ENCODE data around the gene NUP42. TPM values are rescaled to one million over a fixed set of nuclear protein-coding genes. Genes with fewer than 3 reads are reported as not detected.
"Not testable (repeated sequence)": the region's sequence is repeated elsewhere in the genome, so short reads cannot be mapped to it uniquely, and the experiment has no call there.

The NUP42 gene, protein sequence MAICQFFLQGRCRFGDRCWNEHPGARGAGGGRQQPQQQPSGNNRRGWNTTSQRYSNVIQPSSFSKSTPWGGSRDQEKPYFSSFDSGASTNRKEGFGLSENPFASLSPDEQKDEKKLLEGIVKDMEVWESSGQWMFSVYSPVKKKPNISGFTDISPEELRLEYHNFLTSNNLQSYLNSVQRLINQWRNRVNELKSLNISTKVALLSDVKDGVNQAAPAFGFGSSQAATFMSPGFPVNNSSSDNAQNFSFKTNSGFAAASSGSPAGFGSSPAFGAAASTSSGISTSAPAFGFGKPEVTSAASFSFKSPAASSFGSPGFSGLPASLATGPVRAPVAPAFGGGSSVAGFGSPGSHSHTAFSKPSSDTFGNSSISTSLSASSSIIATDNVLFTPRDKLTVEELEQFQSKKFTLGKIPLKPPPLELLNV
- polyA plus RNA-seq (ENCODE audit: insufficient read length in 3 of 3), result 10 to 100 TPM; 52.8 to 60.1 (median 53.9) TPM

DNA sequence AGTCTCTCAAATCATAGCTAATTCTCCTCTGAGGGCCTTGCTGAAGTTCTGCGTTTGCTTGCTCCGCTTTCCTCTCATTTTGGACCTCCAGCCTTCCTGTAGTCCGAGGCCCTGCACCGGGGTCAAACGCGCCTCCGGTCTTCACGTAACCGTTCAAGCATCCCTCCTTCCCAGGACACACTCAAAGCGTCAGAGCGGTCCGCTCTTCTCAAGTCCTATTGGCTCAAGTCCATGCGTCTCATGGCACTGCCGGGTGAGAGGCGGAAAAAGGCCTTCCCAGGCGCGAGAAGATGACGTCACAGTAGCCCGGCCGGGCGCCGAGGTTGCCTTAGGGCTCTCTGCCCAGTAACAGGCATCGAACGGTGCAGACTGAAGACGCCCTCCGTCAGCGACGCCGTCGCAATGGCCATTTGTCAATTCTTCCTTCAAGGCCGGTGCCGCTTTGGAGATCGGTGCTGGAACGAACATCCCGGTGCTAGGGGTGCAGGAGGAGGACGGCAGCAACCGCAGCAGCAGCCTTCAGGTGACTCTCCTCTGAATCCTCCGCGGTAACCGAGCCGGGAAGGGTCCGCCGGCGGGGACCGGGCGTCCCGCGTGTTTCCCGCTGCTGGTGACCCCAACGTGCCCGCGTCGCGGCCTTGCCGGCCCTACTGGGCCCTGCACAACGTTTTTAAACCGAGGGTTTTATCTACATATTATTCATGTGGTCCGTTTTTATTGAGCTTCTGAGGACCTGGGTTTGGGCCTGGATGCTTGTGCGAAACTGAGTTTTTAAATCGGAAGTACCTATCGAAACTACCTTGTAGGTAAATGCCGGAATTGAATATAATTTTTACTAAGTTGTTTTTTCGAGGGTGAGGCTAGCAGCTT is at the start of gene NUP42:
Gene NUP42, plus strand, starts transcription at position 365 of the 870 bp plus-strand sequence. Its CDS starts 38 bp downstream, at position 403.
- DNase-seq (ENCODE audit: low read depth in 3 of 3, low spot score in 2 of 3), result peak; percentile 98 to 99 (median 98)

DNA sequence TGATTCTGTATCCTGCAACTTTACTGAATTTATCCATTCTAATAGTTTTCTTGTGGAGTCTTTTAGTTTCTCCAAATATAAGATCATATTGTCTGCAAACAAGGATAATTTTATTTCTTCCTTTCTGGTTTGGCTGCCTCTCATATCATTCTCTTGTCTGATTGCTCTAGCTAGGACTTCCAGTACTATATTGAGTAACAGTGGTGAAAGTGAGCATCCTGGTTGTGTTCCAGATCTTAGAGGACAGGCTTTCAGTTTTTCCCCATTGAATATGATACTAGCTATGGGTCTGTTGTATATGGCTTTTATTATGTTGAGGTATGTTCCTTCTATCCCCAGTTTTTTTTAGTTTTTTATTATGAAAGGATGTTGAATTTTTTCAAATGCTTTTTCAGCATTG is 48.1 kb upstream of the NUP42 start:
- no peak for DNase-seq (ENCODE audit: low read depth in 3 of 3, low spot score in 2 of 3)

DNA sequence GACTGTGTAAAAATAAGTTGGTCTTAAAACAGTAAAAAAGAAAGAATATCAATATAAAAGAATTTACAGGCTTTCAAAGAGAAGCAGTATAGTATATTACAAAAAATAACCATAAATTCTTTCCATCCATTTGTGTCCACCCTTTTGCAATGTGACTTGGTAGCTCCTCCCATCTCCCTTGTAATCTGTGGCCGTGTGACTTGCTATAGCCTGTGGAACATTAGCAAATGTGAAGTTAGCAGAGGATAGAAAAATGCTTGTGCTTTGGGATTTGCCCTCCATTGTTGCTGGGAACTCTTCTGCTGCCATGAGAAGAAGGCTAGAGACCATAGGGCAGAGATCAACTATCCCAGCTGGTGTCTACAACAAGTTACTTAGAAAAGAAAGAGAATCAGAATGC is 46.1 kb upstream of the NUP42 start:
- no peak for DNase-seq (ENCODE audit: low read depth in 3 of 3, low spot score in 2 of 3)

DNA sequence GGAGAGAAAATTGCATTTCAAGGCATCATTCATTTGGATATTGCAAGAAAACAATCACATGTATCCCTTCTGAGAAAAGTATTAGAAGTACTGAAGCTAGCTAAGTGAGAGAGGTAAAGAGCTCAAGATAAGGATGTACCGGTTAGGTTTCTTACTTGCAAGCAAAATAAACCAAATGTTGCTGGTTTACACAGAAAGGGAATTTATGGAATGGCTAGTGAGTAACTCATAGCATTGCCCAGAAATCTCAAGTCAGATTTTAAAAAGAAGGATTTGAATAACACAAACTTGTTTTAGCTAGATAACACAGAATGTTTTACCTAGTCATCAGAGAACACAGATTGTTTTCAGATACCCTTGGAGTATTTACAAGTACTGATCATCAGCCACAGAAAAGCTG is 45.6 kb upstream of the NUP42 start:
- no peak for DNase-seq (ENCODE audit: low read depth in 3 of 3, low spot score in 2 of 3)

DNA sequence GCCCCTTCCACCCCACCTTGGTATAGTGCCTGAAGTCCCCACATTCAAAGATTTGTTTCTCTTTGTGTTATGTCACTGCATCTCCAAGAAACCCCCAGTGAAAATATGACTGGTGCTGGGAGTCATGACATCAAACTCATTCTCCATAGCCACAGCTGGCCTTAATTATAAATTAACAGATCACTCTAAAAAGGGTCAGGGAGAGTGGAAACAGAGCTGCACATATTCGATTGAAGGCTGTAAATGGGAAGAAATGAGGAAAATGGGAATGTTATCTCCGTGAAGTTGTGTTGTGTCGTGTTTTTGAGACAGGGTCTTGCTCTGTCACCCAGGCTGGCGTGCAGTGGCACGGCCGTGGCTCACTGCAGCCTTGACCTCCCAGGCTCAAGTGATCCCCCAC is 24.2 kb upstream of the NUP42 start:
- no peak for DNase-seq (ENCODE audit: low read depth in 3 of 3, low spot score in 2 of 3)

DNA sequence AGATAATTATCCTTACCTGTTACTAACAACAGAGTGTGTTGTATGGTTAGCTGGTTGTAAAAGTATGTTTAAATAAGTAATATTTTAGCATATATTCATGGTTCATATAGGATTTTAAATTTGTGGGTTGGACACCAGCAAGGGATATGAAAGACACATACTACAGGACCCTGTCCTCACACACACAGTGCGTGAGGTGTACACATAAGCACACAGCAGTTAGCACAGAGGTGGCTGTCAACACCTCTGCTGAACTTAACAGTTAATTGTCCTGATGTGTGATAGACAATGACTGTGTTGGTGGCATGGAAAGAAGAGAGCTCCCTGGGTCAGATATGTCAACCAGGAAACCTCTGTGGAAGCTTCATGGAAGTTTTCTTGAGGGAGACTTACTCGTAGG is 23.3 kb upstream of the NUP42 start:
- no peak for DNase-seq (ENCODE audit: low read depth in 3 of 3, low spot score in 2 of 3)

DNA sequence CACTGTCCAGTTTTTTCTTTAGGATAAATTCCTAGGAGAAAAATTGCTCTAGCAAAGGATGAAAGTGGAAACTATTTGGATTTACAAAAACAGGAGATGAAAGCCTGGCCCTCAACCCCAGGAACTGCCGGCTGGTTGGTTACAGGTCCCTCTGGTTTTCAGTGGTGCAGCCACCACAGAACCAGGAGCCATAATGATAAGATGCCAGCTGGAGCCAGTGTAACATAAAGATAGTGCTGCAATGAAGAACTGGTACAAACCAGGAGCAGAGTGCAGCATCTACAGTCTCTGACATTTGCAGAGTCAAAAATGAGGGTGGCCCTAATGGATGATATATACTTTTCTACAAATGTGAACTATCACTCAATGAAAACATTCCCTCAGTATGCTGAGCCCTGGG is 20.4 kb upstream of the NUP42 start:
- no peak for DNase-seq (ENCODE audit: low read depth in 3 of 3, low spot score in 2 of 3)

DNA sequence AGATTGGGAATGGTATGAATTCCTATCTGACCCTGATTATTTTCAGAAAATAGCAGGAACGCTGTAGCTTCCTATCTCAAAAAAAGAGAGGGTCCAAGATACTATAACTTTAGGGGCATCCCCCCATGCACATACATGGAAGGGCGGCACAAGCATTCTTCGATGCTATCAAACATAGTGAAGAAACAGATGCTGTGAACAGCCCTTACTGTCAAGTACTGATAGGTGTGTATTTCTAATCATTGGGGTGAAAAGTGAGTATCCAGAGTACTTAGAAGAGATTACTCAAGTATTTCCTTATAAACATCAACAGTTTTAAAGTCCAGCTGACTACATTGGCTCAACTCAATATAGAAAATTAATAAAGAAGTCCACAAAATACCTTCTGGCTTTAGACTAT is 17.0 kb upstream of the NUP42 start:
- DNase-seq (ENCODE audit: low read depth in 3 of 3, low spot score in 2 of 3), result no peak

DNA sequence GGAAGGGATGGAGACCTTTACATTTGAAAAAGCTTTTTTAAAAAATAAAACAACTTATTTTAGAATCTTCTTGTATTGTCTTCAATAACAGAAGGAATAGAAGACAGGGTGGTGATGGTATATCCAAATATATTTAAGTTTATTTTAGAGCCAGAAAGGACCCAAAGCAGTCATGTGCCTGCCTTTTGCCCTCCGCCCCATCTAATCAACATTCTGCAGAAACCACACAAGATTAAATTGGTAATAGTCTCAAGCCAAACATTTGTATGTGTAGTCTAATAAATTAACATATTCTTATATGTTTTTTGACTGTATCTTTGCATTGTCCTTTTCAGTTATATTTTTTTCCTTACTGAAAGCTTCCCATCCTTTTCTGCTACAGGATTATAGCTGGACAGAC is 16.5 kb upstream of the NUP42 start:
- DNase-seq (ENCODE audit: low read depth in 3 of 3, low spot score in 2 of 3), result no peak

DNA sequence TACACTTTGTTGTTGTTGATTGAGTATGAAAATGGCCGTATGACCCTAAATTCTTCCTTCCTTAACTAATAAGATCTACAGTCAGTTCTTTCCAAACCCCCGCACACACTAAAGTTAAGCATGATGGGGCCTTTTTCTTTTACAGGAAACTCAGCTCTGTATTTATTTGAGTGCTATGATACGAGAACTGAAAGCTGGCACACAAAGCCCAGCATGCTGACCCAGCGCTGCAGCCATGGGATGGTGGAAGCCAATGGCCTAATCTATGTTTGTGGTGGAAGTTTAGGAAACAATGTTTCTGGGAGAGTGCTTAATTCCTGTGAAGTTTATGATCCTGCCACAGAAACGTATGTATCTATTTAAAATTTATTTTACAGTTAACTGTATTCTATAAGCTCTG is 14.2 kb upstream of the NUP42 start:
- no peak for DNase-seq (ENCODE audit: low read depth in 3 of 3, low spot score in 2 of 3)

DNA sequence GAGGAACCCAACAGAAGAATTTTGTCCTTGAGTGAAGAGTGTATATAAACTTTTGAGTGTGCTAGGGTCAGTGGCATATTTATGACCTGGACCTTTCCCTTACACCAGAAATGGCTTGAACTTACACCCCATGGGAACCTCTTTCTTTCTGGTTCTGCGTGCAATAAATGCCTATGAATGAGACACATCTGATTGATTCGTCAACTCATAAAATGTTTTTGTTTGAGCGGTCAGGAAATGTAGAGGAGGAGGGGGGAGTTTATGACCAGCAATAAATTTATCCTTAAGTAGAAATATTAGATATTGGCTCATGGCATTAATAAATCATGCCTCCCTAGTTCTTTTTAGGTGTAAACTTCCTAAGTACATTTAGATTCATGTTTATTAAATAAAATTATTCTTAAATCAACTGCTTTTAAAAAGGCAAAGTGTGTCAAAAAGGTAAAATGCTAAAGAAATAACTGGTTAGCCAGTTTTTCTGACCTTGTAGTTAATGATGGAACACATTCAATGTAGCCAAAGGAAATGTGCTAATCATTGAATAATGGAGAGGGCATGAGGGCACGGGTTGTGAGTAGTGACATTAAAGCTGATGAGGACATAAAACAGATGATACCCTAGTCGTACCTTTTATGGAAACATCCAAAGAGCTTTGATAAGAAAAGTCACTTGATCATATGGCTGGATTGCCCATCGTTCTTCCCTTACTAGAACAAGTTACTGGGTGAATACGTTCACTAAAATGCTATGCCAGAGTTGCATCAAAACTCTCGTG is 13.6 kb upstream of the NUP42 start:
- no peak for DNase-seq (ENCODE audit: low read depth in 3 of 3, low spot score in 2 of 3)

DNA sequence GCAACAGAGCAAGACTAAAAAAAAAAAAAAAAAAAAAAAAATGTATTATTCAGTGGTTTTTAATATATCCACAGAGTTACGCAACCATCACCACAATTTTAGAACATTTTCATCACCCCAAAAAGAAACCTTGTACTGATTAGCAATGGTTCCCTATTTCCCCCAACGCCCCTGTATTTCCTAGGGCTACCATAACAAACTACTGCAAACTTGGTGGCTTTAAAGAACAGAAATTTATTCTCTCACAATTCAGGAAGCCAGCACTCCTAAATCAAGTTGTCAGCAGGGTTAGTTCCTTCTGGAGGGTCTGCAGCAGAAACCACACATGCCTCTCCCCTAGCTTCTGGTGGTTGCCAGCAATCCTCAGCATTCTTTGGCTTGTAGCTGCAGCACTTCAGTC is 5.9 kb upstream of the NUP42 start:
- DNase-seq (ENCODE audit: low read depth in 3 of 3, low spot score in 2 of 3), result no peak

DNA sequence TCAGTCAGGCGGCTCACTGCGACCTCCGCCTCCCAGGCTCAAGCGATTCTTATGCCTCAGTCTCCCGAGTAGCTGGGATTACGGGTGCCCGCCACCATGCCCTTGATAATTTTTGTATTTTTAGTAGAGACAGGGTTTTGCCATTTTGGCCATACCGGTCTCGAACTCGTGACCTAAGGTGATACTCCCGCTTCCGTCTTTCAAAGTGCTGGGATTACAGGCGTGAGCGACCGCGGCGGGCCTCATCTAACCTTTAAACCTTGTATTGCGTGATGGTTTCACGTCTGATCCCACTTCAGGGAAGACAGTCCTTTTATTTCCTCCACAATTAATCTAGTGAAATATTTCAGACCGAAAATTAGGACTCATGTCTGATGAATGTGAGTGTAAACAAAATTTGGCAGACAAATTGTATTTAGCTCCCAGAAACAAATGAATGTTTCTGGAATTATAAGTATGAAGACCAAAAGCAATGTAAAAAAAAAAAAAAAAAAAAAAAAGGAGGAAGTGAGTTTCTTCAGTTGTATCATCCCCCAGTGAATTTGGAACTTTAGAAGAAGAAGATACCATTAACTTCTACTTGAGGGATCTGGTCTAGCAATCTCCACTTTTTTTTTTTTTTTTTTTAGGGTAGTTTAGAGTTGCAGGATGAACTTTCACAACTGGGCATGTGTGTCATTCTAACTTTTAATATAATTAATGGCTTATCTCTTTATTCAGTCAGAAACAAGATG is 1.6 kb downstream of the NUP42 start:
- DNase-seq (ENCODE audit: low read depth in 3 of 3, low spot score in 2 of 3), result no peak

DNA sequence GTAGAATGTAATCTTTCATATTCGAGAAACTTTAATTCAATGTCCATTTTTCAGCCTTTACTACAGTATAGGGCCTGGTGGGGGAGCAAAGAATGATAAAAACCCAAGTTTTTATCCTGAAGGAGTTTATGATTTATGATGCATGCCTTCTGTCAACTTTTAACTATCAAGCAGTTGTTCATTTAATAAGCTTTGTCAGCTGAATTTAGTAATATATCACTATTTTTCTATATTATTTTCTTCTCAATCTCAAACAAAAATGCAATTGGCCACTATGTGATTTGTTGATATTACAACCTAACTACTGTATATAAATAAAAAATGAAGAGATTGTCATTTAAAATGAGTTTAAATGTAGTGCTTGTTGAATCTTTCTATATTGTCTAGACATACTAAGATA is 2.4 kb downstream of the NUP42 start:
- DNase-seq (ENCODE audit: low read depth in 3 of 3, low spot score in 2 of 3), result no peak

DNA sequence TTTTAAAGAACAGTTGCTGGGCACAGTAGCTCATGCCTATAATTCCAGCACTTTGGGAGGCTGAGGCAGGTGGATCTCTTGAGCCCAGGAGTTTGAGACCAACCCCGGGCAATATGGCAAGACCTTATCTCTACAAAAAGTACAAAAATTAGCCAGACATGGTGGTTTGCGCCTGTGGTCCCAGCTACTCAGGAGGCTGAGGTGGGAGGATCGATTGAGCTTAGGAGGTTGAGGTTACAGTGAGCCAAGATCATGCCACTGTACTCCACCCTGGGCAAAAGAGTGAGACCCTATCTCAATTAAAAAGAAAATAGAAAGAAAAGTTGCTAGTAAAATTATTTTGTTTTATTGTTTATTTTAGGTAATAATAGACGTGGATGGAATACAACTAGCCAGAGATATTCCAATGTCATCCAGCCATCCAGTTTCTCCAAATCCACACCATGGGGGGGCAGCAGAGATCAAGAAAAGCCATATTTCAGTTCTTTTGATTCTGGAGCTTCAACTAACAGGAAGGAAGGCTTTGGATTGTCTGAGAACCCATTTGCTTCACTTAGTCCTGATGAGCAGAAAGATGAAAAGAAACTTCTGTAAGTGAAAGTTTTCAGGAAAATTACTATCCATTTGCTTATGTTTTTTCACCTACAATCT is 3.0 kb downstream of the NUP42 start:
- DNase-seq (ENCODE audit: low read depth in 3 of 3, low spot score in 2 of 3), result peak in 1 of 3 donors; percentile 32

DNA sequence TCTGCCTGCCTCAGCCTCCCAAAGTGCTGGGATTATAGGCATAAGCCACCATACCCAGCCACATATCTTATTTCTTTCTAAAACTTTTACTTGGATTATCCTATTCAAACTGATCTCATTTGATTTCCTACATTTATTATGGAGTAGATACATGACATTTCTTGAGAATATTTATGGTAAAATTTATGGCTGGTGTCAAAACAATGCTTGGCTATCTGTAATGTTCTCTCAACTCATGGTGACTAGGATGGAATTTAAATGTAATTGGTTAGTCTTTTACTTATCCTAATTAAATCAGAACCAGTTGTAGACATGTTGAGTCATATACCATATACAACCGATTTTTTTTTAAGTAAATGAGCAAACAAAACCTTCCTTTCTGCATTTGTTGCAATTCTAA is 4.1 kb downstream of the NUP42 start:
- DNase-seq (ENCODE audit: low read depth in 3 of 3, low spot score in 2 of 3), result no peak

DNA sequence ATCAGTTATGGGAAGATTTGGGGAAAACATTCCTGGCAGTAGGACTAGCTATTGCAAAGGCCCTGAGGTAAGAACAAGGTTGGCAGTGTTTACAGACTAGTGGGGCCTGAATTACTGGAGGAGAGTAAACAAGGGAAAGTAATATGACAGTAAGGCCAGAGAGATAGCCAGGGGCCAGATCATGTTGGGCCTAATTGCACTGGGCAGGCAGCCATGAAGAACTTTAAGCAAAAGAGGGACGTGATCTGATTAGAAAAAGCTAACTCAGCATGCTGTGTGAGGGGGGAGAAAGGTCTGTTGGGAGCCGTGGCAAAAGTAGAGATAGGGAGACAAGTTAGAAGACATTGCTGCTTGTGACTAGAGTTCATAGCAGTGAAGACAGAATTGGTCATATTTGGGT is 9.2 kb downstream of the NUP42 start:
- no peak for DNase-seq (ENCODE audit: low read depth in 3 of 3, low spot score in 2 of 3)

DNA sequence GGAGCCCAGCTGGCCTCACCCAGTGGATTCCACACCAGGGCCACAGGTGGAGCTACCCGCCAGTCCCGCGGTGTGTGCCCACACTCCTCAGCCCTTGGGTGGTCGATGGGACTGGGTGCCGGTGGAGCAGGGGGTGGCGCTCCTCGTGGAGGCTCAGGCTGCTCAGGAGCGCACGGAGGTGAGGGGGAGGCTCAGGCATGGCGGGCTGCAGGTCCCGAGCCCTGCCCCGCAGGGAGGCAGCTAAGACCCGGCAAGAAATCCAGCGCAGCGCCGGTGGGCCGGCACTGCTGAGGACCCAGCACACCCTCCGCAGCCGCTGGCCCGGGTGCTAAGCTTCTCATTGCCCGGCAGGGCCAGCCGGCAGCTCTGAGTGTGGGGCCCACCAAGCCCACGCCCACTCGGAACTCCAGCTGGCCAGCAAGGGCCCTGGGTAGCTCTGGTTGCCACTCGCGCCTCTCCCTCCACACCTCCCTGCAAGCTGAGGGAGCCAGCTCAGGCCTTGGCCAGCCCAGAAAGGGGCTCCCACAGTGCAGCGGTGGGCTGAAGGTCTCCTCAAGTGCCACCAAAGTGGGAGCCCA is 11.9 kb downstream of the NUP42 start:
- not testable (repeated sequence) for DNase-seq (ENCODE audit: low read depth in 3 of 3, low spot score in 2 of 3)

DNA sequence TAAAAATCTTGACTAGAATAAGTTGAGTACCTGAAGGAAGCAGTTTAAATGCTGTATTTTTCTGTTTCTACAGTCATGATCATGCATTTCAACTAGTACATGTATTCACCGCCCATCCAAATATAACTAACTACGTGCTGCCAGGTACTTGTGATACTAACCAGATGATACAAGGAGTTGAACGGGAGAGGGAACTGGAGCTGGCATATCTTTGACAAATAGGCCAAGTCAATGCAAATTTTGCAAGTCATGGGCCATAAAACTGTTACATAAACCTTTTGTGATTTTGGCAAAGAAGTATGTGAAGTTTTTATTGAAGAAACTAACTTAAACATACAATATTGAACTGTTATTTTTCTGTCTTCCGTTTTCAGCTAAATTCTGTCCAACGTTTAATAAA is 14.5 kb downstream of the NUP42 start:
- DNase-seq (ENCODE audit: low read depth in 3 of 3, low spot score in 2 of 3), result no peak
